GM12878 (cell line): ENCODE measurements around the gene CDCA3.
"Not testable (repeated sequence)": the region's sequence is repeated elsewhere in the genome, so short reads cannot be mapped to it uniquely, and the experiment has no call there.

Experiments
- RCOR1 ChIP-seq: conservative IDR thresholded peaks from 2 replicates; pipeline ENCODE4 v1.6.1; 2012; ENCODE audit warnings: low read depth, low read length, improper control_type of control experiment
- SMARCA5 ChIP-seq: fragments of 450-650 bp; IDR thresholded peaks from 2 replicates; pipeline ENCODE4 v1.6.1; 2017; ENCODE audit warnings: mild to moderate bottlenecking
- TCF12 ChIP-seq: IDR thresholded peaks from 2 replicates; pipeline ENCODE4 v1.6.1; 2011; ENCODE audit warnings: low read depth, mild to moderate bottlenecking, low read length
- TF ChIP-seq, protein P1 (sequence below), 3 experiments: IDR thresholded peaks in 2 of 3; conservative IDR thresholded peaks in 1 of 3; 2 replicates each; pipeline ENCODE4 v1.5.1; 2011; ENCODE audit warnings: low read depth in 3 of 3, low read length in 3 of 3, mild to moderate bottlenecking in 3 of 3, control low read depth in 2 of 3, moderate library complexity in 2 of 3, inconsistent platforms in 1 of 3, mixed read lengths in 1 of 3; ENCODE audit not compliant: control insufficient read depth in 2 of 3, insufficient read depth in 1 of 3; ENCODE audit errors: extremely low read depth in 1 of 3

DNA sequence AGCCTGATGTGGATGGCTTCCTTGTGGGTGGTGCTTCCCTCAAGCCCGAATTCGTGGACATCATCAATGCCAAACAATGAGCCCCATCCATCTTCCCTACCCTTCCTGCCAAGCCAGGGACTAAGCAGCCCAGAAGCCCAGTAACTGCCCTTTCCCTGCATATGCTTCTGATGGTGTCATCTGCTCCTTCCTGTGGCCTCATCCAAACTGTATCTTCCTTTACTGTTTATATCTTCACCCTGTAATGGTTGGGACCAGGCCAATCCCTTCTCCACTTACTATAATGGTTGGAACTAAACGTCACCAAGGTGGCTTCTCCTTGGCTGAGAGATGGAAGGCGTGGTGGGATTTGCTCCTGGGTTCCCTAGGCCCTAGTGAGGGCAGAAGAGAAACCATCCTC lies 19.2 kb upstream of the CDCA3 start:
- not testable (repeated sequence) for TF ChIP-seq TCF12, SMARCA5, RCOR1
- TF ChIP-seq, protein P1, sequence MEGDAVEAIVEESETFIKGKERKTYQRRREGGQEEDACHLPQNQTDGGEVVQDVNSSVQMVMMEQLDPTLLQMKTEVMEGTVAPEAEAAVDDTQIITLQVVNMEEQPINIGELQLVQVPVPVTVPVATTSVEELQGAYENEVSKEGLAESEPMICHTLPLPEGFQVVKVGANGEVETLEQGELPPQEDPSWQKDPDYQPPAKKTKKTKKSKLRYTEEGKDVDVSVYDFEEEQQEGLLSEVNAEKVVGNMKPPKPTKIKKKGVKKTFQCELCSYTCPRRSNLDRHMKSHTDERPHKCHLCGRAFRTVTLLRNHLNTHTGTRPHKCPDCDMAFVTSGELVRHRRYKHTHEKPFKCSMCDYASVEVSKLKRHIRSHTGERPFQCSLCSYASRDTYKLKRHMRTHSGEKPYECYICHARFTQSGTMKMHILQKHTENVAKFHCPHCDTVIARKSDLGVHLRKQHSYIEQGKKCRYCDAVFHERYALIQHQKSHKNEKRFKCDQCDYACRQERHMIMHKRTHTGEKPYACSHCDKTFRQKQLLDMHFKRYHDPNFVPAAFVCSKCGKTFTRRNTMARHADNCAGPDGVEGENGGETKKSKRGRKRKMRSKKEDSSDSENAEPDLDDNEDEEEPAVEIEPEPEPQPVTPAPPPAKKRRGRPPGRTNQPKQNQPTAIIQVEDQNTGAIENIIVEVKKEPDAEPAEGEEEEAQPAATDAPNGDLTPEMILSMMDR (IDR thresholded peaks at IDR 0.05 in 2 of 3, conservative IDR thresholded peaks at IDR 0.05 in 1 of 3; ENCODE audit: control insufficient read depth in 2 of 3, extremely low read depth in 1 of 3, insufficient read depth in 1 of 3, low read depth in 3 of 3, low read length in 3 of 3): not testable (repeated sequence)
